Brain pericyte (primary cell): ENCODE measurements around the gene NOL3.

ENCODE experiments used
- DNase-seq: peaks from one replicate; pipeline ENCODE4 v3.0.0-alpha.2; 2012; ENCODE audit warnings: low read depth, low spot score

The NOL3 gene

GRCh38 chr16:67155295-67156142 lies 14.8 kb upstream of the NOL3 start:
- DNase-seq: no peak

GRCh38 chr16:67156143-67156844 lies 14.0 kb upstream of the NOL3 start:
- no peak for DNase-seq

- no peak for DNase-seq
Measured at GRCh38 chr16:67157106-67157748, 13.1 kb upstream of the NOL3 start.

- DNase-seq: no peak
Measured at GRCh38 chr16:67157892-67158635, 12.3 kb upstream of the NOL3 start.

- DNase-seq: no peak
Measured at GRCh38 chr16:67158637-67159600, 11.4 kb upstream of the NOL3 start.

- no peak for DNase-seq
Measured at GRCh38 chr16:67161595-67162058, 8.7 kb upstream of the NOL3 start.

- DNase-seq: no peak
Measured at GRCh38 chr16:67162506-67163163, 7.7 kb upstream of the NOL3 start.

- no peak for DNase-seq
Measured at GRCh38 chr16:67163164-67163998, 7.0 kb upstream of the NOL3 start.

- no peak for DNase-seq
Measured at GRCh38 chr16:67163999-67164558, 6.3 kb upstream of the NOL3 start.

GRCh38 chr16:67164599-67165061 lies 5.7 kb upstream of the NOL3 start, which contains the start of gene HSF4:
TSS of gene HSF4 (plus strand) at chr16:67164745. CDS start at chr16:67164812, 67 bp downstream.
- DNase-seq: no peak

- DNase-seq: no peak
Measured at GRCh38 chr16:67165121-67166078, 4.9 kb upstream of the NOL3 start.

GRCh38 chr16:67166110-67166547 lies 4.2 kb upstream of the NOL3 start:
- no peak for DNase-seq

- DNase-seq: no peak
Measured at GRCh38 chr16:67166598-67167168, 3.7 kb upstream of the NOL3 start.

- no peak for DNase-seq
Measured at GRCh38 chr16:67167588-67167987, 2.8 kb upstream of the NOL3 start.

GRCh38 chr16:67169011-67169451 lies 1.3 kb upstream of the NOL3 start:
- no peak for DNase-seq

- no peak for DNase-seq
Measured at GRCh38 chr16:67169642-67170167, 633 bp upstream of the NOL3 start.
